ENCODE data around the gene CACNA1H.
A peak's percentile ranks its signal among the peaks of the same experiment; 100 is the strongest.
"Not testable (repeated sequence)": the region's sequence is repeated elsewhere in the genome, so short reads cannot be mapped to it uniquely, and the experiment has no call there.

The CACNA1H gene

GRCh38 chr16:1230471-1231212 lies 77.7 kb downstream of the CACNA1H start:
- DNase-seq, result not testable (repeated sequence)

- not testable (repeated sequence) for DNase-seq
These were observed 78.4 kb downstream of the CACNA1H start for GRCh38 chr16:1231301-1231700.

- DNase-seq, result not testable (repeated sequence)
These were observed 79.3 kb downstream of the CACNA1H start for GRCh38 chr16:1232049-1232748.

GRCh38 chr16:1236659-1237058 lies 83.8 kb downstream of the CACNA1H start:
- not testable (repeated sequence) for DNase-seq

- DNase-seq, result no peak
These were observed 85.1 kb downstream of the CACNA1H start for GRCh38 chr16:1237990-1238389.

- DNase-seq, result not testable (repeated sequence)
These were observed 86.0 kb downstream of the CACNA1H start for GRCh38 chr16:1238909-1239308.

- DNase-seq, result not testable (repeated sequence)
These were observed 86.7 kb downstream of the CACNA1H start for GRCh38 chr16:1239575-1239974.

GRCh38 chr16:1240436-1240835 lies 87.5 kb downstream of the CACNA1H start, which contains the start of gene TPSAB1:
TSS of gene TPSAB1 (plus strand) at chr16:1240705. CDS start at chr16:1240939, 234 bp downstream.
- DNase-seq, result not testable (repeated sequence)

- DNase-seq, result not testable (repeated sequence)
These were observed 88.2 kb downstream of the CACNA1H start for GRCh38 chr16:1241081-1241480.

GRCh38 chr16:1243363-1243762 lies 90.5 kb downstream of the CACNA1H start:
- not testable (repeated sequence) for DNase-seq

- not testable (repeated sequence) for DNase-seq
These were observed 91.3 kb downstream of the CACNA1H start for GRCh38 chr16:1243907-1244850.

GRCh38 chr16:1244881-1245280 lies 92.0 kb downstream of the CACNA1H start:
- DNase-seq, result peak; percentile 12

- no peak for DNase-seq
These were observed 92.6 kb downstream of the CACNA1H start for GRCh38 chr16:1245452-1246020.

GRCh38 chr16:1247903-1248537 lies 95.1 kb downstream of the CACNA1H start:
- DNase-seq, result not testable (repeated sequence)

- DNase-seq, result not testable (repeated sequence)
These were observed 96.3 kb downstream of the CACNA1H start for GRCh38 chr16:1249031-1249755.

GRCh38 chr16:1253701-1254364 lies 100.9 kb downstream of the CACNA1H start:
- DNase-seq, result not testable (repeated sequence)

- not testable (repeated sequence) for DNase-seq
These were observed 101.9 kb downstream of the CACNA1H start for GRCh38 chr16:1254821-1255220.

- not testable (repeated sequence) for DNase-seq
These were observed 102.6 kb downstream of the CACNA1H start, which contains the start of gene TPSD1 for GRCh38 chr16:1255276-1256122. TSS of gene TPSD1 (plus strand) at chr16:1256069. CDS start at chr16:1256281, 212 bp downstream.

- DNase-seq, result not testable (repeated sequence)
These were observed 103.5 kb downstream of the CACNA1H start for GRCh38 chr16:1256296-1256873.

Measured in CD4-positive, alpha-beta T cell treated with Interleukin-17A for 1 hour (primary cell).